SK-N-SH (cell line): ENCODE measurements around the gene CATSPERB. TPM values are rescaled to one million over a fixed set of nuclear protein-coding genes. Genes with fewer than 3 reads are reported as not detected.

Experiments
- CTCF ChIA-PET: fragments of 300-600, 350-600 bp; formaldehyde crosslinking; extraction: SDS; loops from one replicate; lab custom pipeline; 2021; lab: Yijun Ruan, JAX
- POLR2A ChIA-PET: fragments of 350-600 bp; sonication (Branson Sonifier 250); formaldehyde crosslinking; extraction: SDS; loops from one replicate; lab custom pipeline; 2020; ENCODE audit warnings: antibody characterized with exemption, inconsistent platforms; lab: Yijun Ruan, JAX
- DNase-seq: peaks from one replicate; pipeline ENCODE4 v3.0.0; 2012
- H2AFZ ChIP-seq: fragments of 200-600 bp; sonication (generic); 2 replicates; pipeline ENCODE4 v1.8.1; 2016; ENCODE audit warnings: antibody characterized with exemption, mild to moderate bottlenecking, low read depth
- H3F3A ChIP-seq: fragments of 200-600 bp; sonication (generic); replicated peaks from 2 replicates; pipeline ENCODE3; 2016; ENCODE audit warnings: antibody characterized with exemption, mild to moderate bottlenecking; ENCODE audit not compliant: insufficient read depth
- H3K27ac ChIP-seq, 2 experiments: fragments of 200-500 bp in 1 of 2; fragments of 200-600 bp in 1 of 2; sonication (Bioruptor generic) in 1 of 2; sonication (generic), shearing (Covaris generic) in 1 of 2; 2 replicates each; pipeline versions ENCODE4 v1.5.1 to v1.6.1; 2014 to 2016; ENCODE audit warnings: low read depth in 2 of 2, inconsistent platforms in 1 of 2, low read length in 1 of 2, mild to moderate bottlenecking in 1 of 2, mixed read lengths in 1 of 2
- H3K27me3 ChIP-seq: fragments of 200-600 bp; sonication (generic), shearing (Covaris generic); 2 replicates; pipeline ENCODE4 v1.6.1; 2016; ENCODE audit warnings: mixed run types; ENCODE audit not compliant: insufficient read depth
- H3K36me3 ChIP-seq, 2 experiments: fragments of 200-500 bp in 1 of 2; fragments of 200-600 bp in 1 of 2; sonication (Bioruptor generic) in 1 of 2; sonication (generic) in 1 of 2; replicated peaks in 1 of 2; 2 replicates each; pipeline versions ENCODE3 to v1.5.1; 2014 to 2016; ENCODE audit warnings: low read length in 1 of 2, mild to moderate bottlenecking in 1 of 2; ENCODE audit not compliant: insufficient read depth in 2 of 2, control insufficient read depth in 1 of 2
- H3K4me1 ChIP-seq, 2 experiments: fragments of 200-500 bp in 1 of 2; fragments of 200-600 bp in 1 of 2; sonication (Bioruptor generic) in 1 of 2; sonication (generic), shearing (Covaris generic) in 1 of 2; 2 replicates each; pipeline versions ENCODE4 v1.5.1 to v1.6.1; 2014 to 2016; ENCODE audit warnings: low read depth in 1 of 2, low read length in 1 of 2, mixed run types in 1 of 2; ENCODE audit not compliant: insufficient read depth in 2 of 2, control insufficient read depth in 1 of 2
- H3K4me2 ChIP-seq: fragments of 200-600 bp; sonication (generic), shearing (Covaris generic); 2 replicates; pipeline ENCODE4 v1.6.1; 2017; ENCODE audit warnings: mixed run types
- H3K4me3 ChIP-seq, 2 experiments: fragments of 200-500 bp in 1 of 2; fragments of 200-600 bp in 1 of 2; sonication (Bioruptor generic) in 1 of 2; sonication (generic), shearing (Covaris generic) in 1 of 2; 2 replicates each; pipeline versions ENCODE4 v1.5.1 to v1.8.1; 2014 to 2016; ENCODE audit warnings: low read depth in 2 of 2, inconsistent platforms in 1 of 2, low read length in 1 of 2, mild to moderate bottlenecking in 1 of 2, mixed read lengths in 1 of 2, moderate library complexity in 1 of 2
- H3K79me2 ChIP-seq: fragments of 200-600 bp; sonication (generic); 2 replicates; pipeline ENCODE4 v1.8.1; 2017; ENCODE audit warnings: mild to moderate bottlenecking; ENCODE audit not compliant: insufficient read depth
- H3K9ac ChIP-seq: fragments of 200-600 bp; sonication (generic); 2 replicates; pipeline ENCODE4 v1.6.1; 2017; ENCODE audit warnings: mixed run types
- H3K9me2 ChIP-seq: fragments of 200-600 bp; sonication (generic); 2 replicates; pipeline ENCODE4 v1.6.1; 2017; ENCODE audit warnings: mixed run types
- H3K9me3 ChIP-seq: fragments of 200-600 bp; sonication (generic); 2 replicates; pipeline ENCODE4 v1.6.1; 2017; ENCODE audit warnings: mixed run types, mild to moderate bottlenecking, moderate library complexity
- H4K20me1 ChIP-seq: fragments of 200-600 bp; sonication (generic); 2 replicates; pipeline ENCODE4 v1.6.1; 2017; ENCODE audit warnings: mild to moderate bottlenecking, mixed run types; ENCODE audit not compliant: insufficient read depth
- EZH2phosphoT487 ChIP-seq: fragments of 200-600 bp; sonication (generic); IDR thresholded peaks from 2 replicates; pipeline ENCODE4 v1.6.1; 2017; ENCODE audit warnings: low read depth, mixed run types, mild to moderate bottlenecking, antibody characterized with exemption, moderate library complexity, borderline replicate concordance
- FOSL2 ChIP-seq: IDR thresholded peaks from 2 replicates; pipeline ENCODE4 v1.4.0; 2012; ENCODE audit warnings: low read depth, mild to moderate bottlenecking, moderate library complexity, borderline replicate concordance
- FOXM1 ChIP-seq: IDR thresholded peaks from 2 replicates; pipeline ENCODE4 v1.4.0; 2012; ENCODE audit warnings: low read depth, mild to moderate bottlenecking
- GABPA ChIP-seq: IDR thresholded peaks from 2 replicates; pipeline ENCODE4 v1.4.0; 2012; ENCODE audit warnings: low read depth, mild to moderate bottlenecking
- IRF3 ChIP-seq: fragments of 150-350 bp; IDR thresholded peaks from 2 replicates; pipeline ENCODE4 v1.6.1; 2016; ENCODE audit warnings: mild to moderate bottlenecking, low read depth, low read length
- MAX ChIP-seq: IDR thresholded peaks from 2 replicates; pipeline ENCODE4 v1.4.0; 2012; ENCODE audit warnings: low read depth
- MXI1 ChIP-seq: IDR thresholded peaks from 2 replicates; pipeline ENCODE4 v1.6.1; 2012; ENCODE audit warnings: mild to moderate bottlenecking, low read depth, low read length, improper control_type of control experiment
- PBX3 ChIP-seq: IDR thresholded peaks from 2 replicates; pipeline ENCODE4; 2012
- RAD21 ChIP-seq: IDR thresholded peaks from 2 replicates; pipeline ENCODE4 v1.6.1; 2012; ENCODE audit warnings: mild to moderate bottlenecking, low read length
- REST ChIP-seq: IDR thresholded peaks from 2 replicates; pipeline ENCODE4 v1.6.1; 2012; ENCODE audit warnings: mild to moderate bottlenecking, low read depth, low read length, moderate library complexity
- RFX5 ChIP-seq: IDR thresholded peaks from 2 replicates; pipeline ENCODE4 v1.6.1; 2012; ENCODE audit warnings: mild to moderate bottlenecking, improper control_type of control experiment, low read length
- RXRA ChIP-seq: IDR thresholded peaks from 2 replicates; pipeline ENCODE4 v1.4.0; 2012; ENCODE audit warnings: low read depth, mild to moderate bottlenecking, borderline replicate concordance
- SIN3A ChIP-seq: IDR thresholded peaks from 2 replicates; pipeline ENCODE4 v1.6.1; 2012; ENCODE audit warnings: low read depth, mild to moderate bottlenecking, low read length, moderate library complexity, borderline replicate concordance
- SMC3 ChIP-seq: IDR thresholded peaks from 2 replicates; pipeline ENCODE4 v1.6.1; 2012; ENCODE audit warnings: low read depth, low read length, improper control_type of control experiment
- USF1 ChIP-seq: IDR thresholded peaks from 2 replicates; pipeline ENCODE4 v1.4.0; 2012; ENCODE audit warnings: low read depth, borderline replicate concordance
- USF2 ChIP-seq: fragments of 150-350 bp; IDR thresholded peaks from 2 replicates; pipeline ENCODE4 v1.6.1; 2017; ENCODE audit warnings: antibody characterized with exemption, low read length, low read depth, borderline replicate concordance
- YY1 ChIP-seq: IDR thresholded peaks from 2 replicates; pipeline ENCODE4 v1.4.0; 2012; ENCODE audit warnings: low read depth, mild to moderate bottlenecking
- ZBTB33 ChIP-seq: IDR thresholded peaks from 2 replicates; pipeline ENCODE4 v1.4.0; 2012; ENCODE audit warnings: low read depth, borderline replicate concordance
- WGBS: methylation state at CpG from one replicate; pipeline ENCODE4 v1.1.6; 2017; ENCODE audit warnings: low lambda C conversion rate; 5-methylcytosine and 5-hydroxymethylcytosine counted together
- polyA plus RNA-seq, 3 experiments: library from polyadenylated mRNA; depleted of rRNA; stranded (reverse); fragments of >200 nt; gene quantifications; 2 replicates each; pipeline ENCODE4 v1.2.3, GENCODE V29; 2012

CATSPERB gene
- polyA plus RNA-seq, 1 of the 3 experiments (the other 2 are of a cell fraction) = 0.08 TPM

GRCh38 chr14:91533623-91534022, 198.3 kb downstream of the CATSPERB start:
- POLR2A ChIA-PET = no interaction called here
- WGBS = 6% methylated on average over 3 of the region's 3 CpGs
- DNase-seq = no peak
- Histone ChIP-seq H3K4me2 (no peak overlapping the region), H3K36me3 (no peaks in the 10 kb centered on the region)
- TF ChIP-seq EZH2phosphoT487 (no peak), FOSL2 (no peak), REST (no peak), MAX (no peak), FOXM1 (no peak), USF1 (no peak), RFX5 (no peak), SIN3A (no peak), ZBTB33 (no peak), IRF3 (no peak), RXRA (no peak), PBX3 (no peak), YY1 (no peak), USF2 (no peak), GABPA (no peak), MXI1 (no peak), RAD21 (no peak), SMC3 (no peak)
- TF ChIP-seq, all 33 proteins: peak for 0
- Histone ChIP-seq H3K4me1 (no peaks in the 10 kb centered on the region), H2AFZ (no peak overlapping the region), H3K9me3 (no peaks in the 10 kb centered on the region), H3K9me2 (no peaks in the 10 kb centered on the region), H3F3A (no peaks in the 10 kb centered on the region), H3K79me2 (no peaks in the 10 kb centered on the region), H3K27me3 (peaks cover 25% of the 10 kb centered on the region), H3K4me3 (no peak overlapping the region), H3K27ac (no peak overlapping the region), H3K9ac (no peak overlapping the region), H4K20me1 (no peaks in the 10 kb centered on the region)
- CTCF ChIA-PET = interaction anchor here (0.6 kb wide), 1 partner anchor 382 kb away, joined by 3 read pairs; no protein-coding TSS in a partner anchor
